Right cardiac atrium (tissue), 5 donors: ENCODE measurements around the gene HSD17B4. TPM values are rescaled to one million over a fixed set of nuclear protein-coding genes. Genes with fewer than 3 reads are reported as not detected.

Source experiments
- ATAC-seq, 2 donors: fragments of 200-7000 bp; cut with Tn5 transposase; one replicate each; pipeline versions ENCODE4 v1.8.0 to v1.9.1; 2020; ENCODE audit warnings: moderate library complexity in 2 of 2, mild to moderate bottlenecking in 1 of 2
- DNase-seq, 3 donors: peaks; one replicate each; pipeline ENCODE4 v3.0.0-alpha.2; 2020
- H3K27ac ChIP-seq: one replicate; pipeline ENCODE4 v1.5.1; 2013; ENCODE audit warnings: mild to moderate bottlenecking, low read length, control low read depth, moderate library complexity
- H3K27me3 ChIP-seq: one replicate; pipeline ENCODE4 v1.6.1; 2013; ENCODE audit not compliant: control insufficient read depth, insufficient read depth
- H3K4me1 ChIP-seq: one replicate; pipeline ENCODE4 v1.6.1; 2013; ENCODE audit warnings: low read length; ENCODE audit not compliant: control insufficient read depth, insufficient read depth
- H3K4me3 ChIP-seq: one replicate; pipeline ENCODE4 v1.5.1; 2013; ENCODE audit warnings: low read length, control low read depth
- H3K9me3 ChIP-seq: one replicate; pipeline ENCODE4 v1.6.1; 2013; ENCODE audit warnings: low read length; ENCODE audit not compliant: control insufficient read depth
- WGBS: extraction: QIAGEN DNeasy Blood & Tissue Kit; methylation state at CpG from one replicate; pipeline ENCODE4 v1.1.7; 2013; 5-methylcytosine and 5-hydroxymethylcytosine counted together
- intact Hi-C, 4 donors: fragments of 100-400 bp; cut with DNase I; formaldehyde crosslinking; loops; one replicate each; pipeline versions ENCODE4 v1.11.0 to v1.14.0; 2022 to 2023
- polyA plus RNA-seq: library from polyadenylated mRNA; stranded (reverse); fragments of 200-250 nt; gene quantifications from one replicate; pipeline ENCODE4 v1.2.3, GENCODE V29; 2013
- total RNA-seq, 4 donors: library from RNA; stranded (reverse); fragmentation: NEBNext Ultra II Directional; extraction: Animal tissue kit (Norgen Biotek cat#: 25700); gene quantifications; one replicate each; pipeline ENCODE4 v1.2.1, GENCODE V29; 2021
- donor health status: healthy with polysubstance abuse.
- donor health status: DM: no; HTN: yes; CAD: no.
- donor health status: DM: no; HTN: no; CAD: no.
- donor health status: DM: no; HTN: yes; CAD: no; lungs with severe emphysema.
- donor health status: DM: yes; HTN: yes; CAD: no.

The HSD17B4 gene
- total and polyA plus RNA-seq, 5 donors = 200 to 253 (median 208) TPM

DNA sequence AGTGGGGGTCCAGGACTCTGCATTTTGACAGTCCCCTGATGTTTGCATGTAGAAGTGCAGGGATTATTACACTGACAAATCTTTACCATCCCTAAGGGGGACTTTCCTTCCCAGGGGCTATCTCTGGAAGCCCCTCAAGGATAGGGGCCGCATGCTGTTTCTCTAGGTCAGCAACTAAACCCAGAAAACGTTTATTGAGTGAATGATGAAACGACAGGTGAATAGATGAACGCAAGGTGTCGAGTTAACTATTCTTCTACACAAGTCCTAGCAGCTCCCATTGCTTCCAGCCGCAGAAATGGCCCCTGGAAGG is 281 bp upstream of the HSD17B4 start:
- H3K27me3 ChIP-seq = no peaks in the 10 kb centered on the region
- intact Hi-C loops = no loop called here
- no peaks in the 10 kb centered on the region for H3K4me1 ChIP-seq
- ATAC-seq (no peak), DNase-seq (no peak)
- 28% methylated on average over 6 of the region's 6 CpGs for WGBS
- H3K27ac ChIP-seq = no peak overlapping the region
- H3K4me3 ChIP-seq = peak overlapping the region; percentile 66
- no peaks in the 10 kb centered on the region for H3K9me3 ChIP-seq

DNA sequence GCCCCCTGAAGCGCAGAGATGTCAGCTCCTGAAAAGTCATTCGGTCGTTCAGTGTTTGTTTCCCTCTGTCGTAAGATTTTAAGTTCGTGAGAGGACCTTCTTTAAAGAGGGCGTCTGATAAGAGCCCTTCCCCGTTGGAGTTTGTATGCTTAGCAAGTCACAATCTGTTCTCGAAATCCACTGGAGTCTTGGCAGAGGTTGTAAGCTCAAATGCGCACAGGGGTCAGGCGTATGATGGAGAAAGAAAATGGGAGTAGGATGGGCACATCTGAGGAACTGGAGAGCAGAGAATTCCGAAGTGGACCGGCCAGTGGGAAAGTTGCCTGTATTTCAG is 710 bp downstream of the HSD17B4 start:
- ATAC-seq = peak; percentile 64 to 74
- peak overlapping the region; percentile 66 for H3K4me3 ChIP-seq
- 3% methylated on average over 12 of the region's 12 CpGs for WGBS
- H3K9me3 ChIP-seq = no peaks in the 10 kb centered on the region
- H3K4me1 ChIP-seq = no peaks in the 10 kb centered on the region
- intact Hi-C loops = no loop called here
- H3K27ac ChIP-seq = peak overlapping the region; percentile 87
- no peaks in the 10 kb centered on the region for H3K27me3 ChIP-seq
- peak in 1 of 3 donors; percentile 20 for DNase-seq

DNA sequence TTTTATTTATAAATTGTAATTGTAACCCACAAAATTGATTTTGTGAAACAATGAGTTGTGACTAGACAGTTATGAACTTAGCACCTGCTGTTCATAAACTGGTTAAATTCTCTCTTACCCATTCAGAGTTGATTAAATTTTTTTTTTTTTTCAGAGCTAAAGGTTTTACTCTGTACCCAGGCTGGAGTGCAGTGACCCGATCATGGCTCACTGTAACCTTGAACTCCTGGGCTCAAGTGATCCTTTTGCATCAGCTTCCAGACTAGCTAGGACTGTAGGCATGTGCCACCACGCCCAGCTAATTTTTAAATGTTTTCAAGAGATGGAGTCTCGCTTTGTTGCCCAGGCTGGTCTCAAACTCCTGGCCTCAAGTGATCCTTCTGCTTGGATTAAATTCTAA is 1.9 kb downstream of the HSD17B4 start:
- no peak overlapping the region for H3K27ac ChIP-seq
- ATAC-seq (no peak), DNase-seq (no peak)
- no peaks in the 10 kb centered on the region for H3K9me3 ChIP-seq
- intact Hi-C loops = no loop called here
- no peaks in the 10 kb centered on the region for H3K4me1 ChIP-seq
- H3K27me3 ChIP-seq = no peaks in the 10 kb centered on the region
- 98% methylated on average over 3 of the region's 3 CpGs for WGBS
- H3K4me3 ChIP-seq = no peak overlapping the region

DNA sequence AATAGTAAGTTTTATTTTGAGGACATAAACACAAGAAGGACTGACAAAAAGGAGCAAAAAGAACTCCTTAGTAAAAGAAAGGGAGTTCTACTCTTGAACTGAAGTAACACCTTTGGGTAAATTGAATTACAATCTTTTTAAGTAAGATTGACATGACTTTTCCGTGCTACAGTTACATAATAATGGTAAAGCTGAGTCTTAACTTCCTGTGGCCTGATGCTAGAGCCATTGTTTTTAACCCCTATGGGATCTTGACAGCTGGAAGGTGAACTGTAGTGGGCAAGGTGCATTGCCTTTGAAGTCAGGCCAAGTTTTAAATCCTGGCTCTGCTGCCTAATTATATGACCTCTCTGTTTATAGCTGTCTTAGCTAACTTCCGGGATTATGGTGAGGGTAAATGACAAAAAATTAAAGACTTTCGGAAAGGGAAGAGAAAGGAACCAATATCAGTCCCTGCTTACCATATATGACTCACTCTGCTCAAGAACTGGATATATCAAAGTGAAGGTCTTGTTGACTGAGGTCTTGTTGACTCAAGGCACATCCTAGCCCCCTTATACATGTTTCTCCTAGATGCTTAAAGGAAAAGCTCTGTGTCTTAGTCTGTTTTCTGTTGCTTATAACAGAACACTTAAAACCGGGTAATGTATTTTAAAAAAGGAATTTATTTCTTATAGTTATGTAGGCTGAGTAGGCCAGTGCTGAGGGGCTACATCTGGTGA is 6.8 kb downstream of the HSD17B4 start:
- no peak for ATAC-seq
- intact Hi-C loops = no loop called here
- Histone ChIP-seq H3K4me3 (no peak overlapping the region), H3K27me3 (no peaks in the 10 kb centered on the region), H3K9me3 (no peaks in the 10 kb centered on the region), H3K4me1 (no peaks in the 10 kb centered on the region), H3K27ac (no peak overlapping the region)
- 66% methylated on average over 4 of the region's 4 CpGs for WGBS
- no peak for DNase-seq

DNA sequence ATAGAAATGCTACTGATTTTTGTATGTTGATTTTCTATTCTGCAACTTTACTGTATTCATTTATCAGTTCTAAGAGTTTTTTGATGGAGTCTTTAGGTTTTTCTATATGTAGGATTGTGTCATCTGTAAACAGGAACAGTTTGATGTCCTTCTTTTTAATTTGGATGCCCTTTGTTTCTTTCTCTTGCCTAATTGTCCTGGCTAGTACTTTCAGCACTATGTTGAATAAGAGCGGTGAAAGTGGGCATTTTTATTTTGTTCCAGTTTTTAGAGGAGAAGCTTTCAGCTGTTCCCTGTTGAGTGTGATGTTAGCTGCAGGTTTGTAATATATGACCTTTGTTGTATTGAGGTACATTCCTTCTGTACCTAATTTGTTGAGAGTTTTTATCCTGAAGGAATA is 13.3 kb downstream of the HSD17B4 start:
- intact Hi-C loops = no loop called here
- DNase-seq = no peak
- Histone ChIP-seq H3K27ac (no peak overlapping the region), H3K27me3 (no peaks in the 10 kb centered on the region), H3K9me3 (no peaks in the 10 kb centered on the region), H3K4me3 (no peak overlapping the region), H3K4me1 (peaks cover 5% of the 10 kb centered on the region)
- no peak for ATAC-seq
- WGBS = 100% methylated on average over 1 of the region's 1 CpG

DNA sequence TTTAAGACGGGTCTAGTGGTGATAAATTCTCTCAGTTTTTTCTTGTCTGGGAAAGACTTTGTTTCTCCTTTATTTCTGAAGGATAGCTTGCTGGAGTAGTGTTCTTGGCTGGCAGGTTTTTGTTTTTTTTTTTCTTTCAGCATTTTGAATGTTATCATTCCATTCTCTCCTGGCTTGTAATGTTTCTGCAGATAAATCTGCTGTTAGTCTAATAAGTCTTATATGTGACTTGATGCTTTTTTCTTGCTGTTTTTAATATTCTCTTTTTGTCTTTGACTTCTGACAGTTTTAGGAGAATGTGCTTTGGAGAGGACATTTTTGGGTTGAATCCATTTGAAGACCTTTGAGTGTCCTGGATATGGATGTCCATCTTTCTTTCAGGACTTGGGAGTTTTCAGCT is 16.0 kb downstream of the HSD17B4 start:
- DNase-seq = no peak
- H3K4me3 ChIP-seq = no peak overlapping the region
- H3K4me1 ChIP-seq = peaks cover 5% of the 10 kb centered on the region
- H3K27me3 ChIP-seq = no peaks in the 10 kb centered on the region
- intact Hi-C loops = no loop called here
- no peak for ATAC-seq
- H3K9me3 ChIP-seq = no peaks in the 10 kb centered on the region
- no peak overlapping the region for H3K27ac ChIP-seq
- WGBS = 98% methylated on average over 1 of the region's 1 CpG

DNA sequence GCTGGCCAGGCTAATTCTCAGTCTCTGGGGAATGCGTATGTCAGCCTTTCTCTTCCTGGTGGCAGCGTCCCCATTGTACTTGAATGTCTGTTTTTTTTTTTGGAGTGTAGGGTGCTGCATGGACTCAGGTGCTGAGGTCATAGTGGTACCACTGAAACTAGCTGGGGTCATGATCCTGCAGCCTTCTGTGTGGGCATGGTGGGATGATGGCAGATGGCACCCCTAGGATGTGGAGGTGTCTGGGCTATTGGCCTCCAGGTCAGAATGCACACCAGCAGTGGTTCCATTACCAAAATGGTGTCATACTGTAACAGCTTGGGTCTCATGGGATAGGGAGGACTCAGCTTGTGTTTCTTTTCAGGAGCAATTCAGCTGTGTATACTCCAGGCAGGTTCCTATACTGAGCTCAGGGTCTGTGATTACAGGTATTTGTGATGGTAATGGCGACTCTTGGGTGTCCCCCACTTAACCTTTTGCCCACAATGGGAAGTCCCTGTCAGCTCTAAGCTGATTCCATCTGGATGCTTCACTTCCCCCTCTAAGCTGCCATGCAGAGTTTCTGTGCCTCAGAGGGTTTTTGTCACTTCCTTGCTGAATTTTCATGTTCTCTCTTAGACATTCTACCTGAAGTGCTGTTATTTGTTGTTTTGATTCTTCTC is 17.9 kb downstream of the HSD17B4 start:
- peaks cover 5% of the 10 kb centered on the region for H3K4me1 ChIP-seq
- no peaks in the 10 kb centered on the region for H3K9me3 ChIP-seq
- WGBS = 89% methylated on average over 3 of the region's 3 CpGs
- no peak overlapping the region for H3K27ac ChIP-seq
- DNase-seq = no peak
- intact Hi-C loops = no loop called here
- H3K4me3 ChIP-seq = no peak overlapping the region
- ATAC-seq = peak; percentile 26 to 29
- H3K27me3 ChIP-seq = no peaks in the 10 kb centered on the region

DNA sequence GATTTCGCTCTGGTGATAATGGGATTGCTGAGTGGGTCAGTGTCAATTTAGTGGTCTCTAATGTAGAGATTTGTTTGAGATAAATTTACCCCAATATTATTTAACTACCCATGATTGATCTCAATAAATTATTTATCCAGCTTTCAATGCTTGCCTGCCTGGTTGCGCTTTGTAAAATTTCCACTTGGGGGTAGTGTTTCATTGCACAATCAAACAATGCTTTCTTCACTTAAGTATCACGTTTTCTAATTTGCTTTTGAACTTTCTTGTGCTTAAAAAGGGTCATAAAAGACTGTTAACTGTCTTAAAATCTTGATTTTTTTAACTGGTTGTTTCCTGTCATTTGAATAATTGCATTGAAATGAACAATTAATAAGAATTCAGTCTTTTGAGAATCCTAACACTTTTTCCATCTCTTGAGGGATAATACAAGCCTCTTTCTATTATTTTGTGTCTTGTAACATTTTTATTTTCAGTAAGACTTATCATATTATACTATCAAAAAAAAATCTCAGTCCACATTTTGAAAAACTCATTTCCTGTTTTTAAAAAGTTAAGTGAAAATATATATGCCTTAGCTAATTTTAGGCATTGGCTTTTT is 18.7 kb downstream of the HSD17B4 start:
- ATAC-seq (no peak), DNase-seq (no peak)
- WGBS = 57% methylated on average over 3 of the region's 3 CpGs
- Histone ChIP-seq H3K27ac (no peak overlapping the region), H3K4me1 (peaks cover 3% of the 10 kb centered on the region), H3K4me3 (no peak overlapping the region), H3K27me3 (no peaks in the 10 kb centered on the region), H3K9me3 (no peaks in the 10 kb centered on the region)
- intact Hi-C loops = no loop called here

DNA sequence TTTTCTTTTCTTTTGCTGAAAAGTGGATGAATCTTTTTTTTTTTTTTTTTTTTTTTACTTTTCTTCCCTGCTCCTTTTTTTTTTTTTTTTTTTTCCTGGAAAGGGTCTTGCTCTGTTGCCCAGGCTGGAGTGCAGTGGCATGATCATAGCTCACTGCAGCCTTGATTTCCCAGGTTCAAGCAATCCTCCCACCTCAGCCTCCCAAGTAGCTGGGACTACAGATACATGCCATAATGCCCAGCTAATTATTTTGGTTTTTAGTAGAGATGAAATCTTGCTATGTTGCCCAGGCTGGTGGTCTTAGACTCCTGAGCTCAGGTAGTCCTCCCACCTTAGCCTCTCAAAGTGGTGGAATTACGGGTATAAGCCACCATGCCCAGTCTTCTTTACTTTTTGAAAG is 20.9 kb downstream of the HSD17B4 start:
- WGBS = 100% methylated on average over 1 of the region's 1 CpG
- intact Hi-C loops = no loop called here
- no peak for ATAC-seq

DNA sequence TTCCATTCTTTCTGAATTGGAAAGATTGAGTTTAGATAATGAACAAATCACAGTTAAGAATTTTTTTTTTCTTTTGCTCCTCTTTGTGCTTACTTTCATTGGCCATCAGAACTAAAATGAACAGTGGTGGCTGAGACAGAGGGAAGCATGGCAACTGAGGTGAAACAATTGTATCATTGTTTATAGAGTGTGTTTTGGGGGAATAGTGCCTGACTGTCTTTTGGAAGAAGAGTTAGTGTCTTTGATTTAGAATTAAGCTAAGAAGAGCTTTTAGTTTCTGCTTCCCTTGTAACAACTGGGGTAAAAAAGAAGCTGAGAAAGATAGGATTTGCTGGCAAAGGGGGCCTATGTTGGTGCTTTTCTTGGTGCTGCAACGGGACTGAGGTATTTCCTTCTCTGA is 24.0 kb downstream of the HSD17B4 start:
- H3K27me3 ChIP-seq = no peaks in the 10 kb centered on the region
- no peak for ATAC-seq
- intact Hi-C loops = no loop called here
- H3K9me3 ChIP-seq = no peaks in the 10 kb centered on the region
- no peak for DNase-seq
- H3K4me1 ChIP-seq = no peaks in the 10 kb centered on the region
- H3K4me3 ChIP-seq = no peak overlapping the region
- no peak overlapping the region for H3K27ac ChIP-seq
- 70% methylated on average over 1 of the region's 1 CpG for WGBS

More for the DNA sequence above, 20.9 kb downstream of the HSD17B4 start:
- H3K27ac ChIP-seq = no peak overlapping the region
- no peaks in the 10 kb centered on the region for H3K27me3 ChIP-seq
- no peak overlapping the region for H3K4me3 ChIP-seq
- no peak for DNase-seq
- peaks cover 3% of the 10 kb centered on the region for H3K4me1 ChIP-seq
- H3K9me3 ChIP-seq = no peaks in the 10 kb centered on the region

DNA sequence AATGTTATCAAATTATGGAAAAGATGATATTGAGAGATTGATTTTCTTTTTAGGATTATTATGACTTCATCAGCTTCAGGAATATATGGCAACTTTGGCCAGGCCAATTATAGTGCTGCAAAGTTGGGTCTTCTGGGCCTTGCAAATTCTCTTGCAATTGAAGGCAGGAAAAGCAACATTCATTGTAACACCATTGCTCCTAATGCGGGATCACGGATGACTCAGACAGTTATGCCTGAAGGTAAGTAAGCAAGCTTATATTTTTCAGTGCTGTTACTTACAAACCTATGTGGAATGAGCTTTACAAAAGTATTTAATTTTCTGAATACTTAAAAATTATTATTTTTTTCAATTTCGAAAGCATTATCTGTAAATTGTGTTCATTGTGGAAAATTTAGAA is 26.5 kb downstream of the HSD17B4 start:
- 97% methylated on average over 3 of the region's 3 CpGs for WGBS
- H3K27ac ChIP-seq = no peak overlapping the region
- no peak for ATAC-seq
- intact Hi-C loops = no loop called here
- H3K4me3 ChIP-seq = no peak overlapping the region
- H3K4me1 ChIP-seq = no peaks in the 10 kb centered on the region
- no peak for DNase-seq
- no peaks in the 10 kb centered on the region for H3K9me3 ChIP-seq
- H3K27me3 ChIP-seq = no peaks in the 10 kb centered on the region
